Breast epithelium (tissue), 3 donors: ENCODE measurements around the gene SLC37A4.

ENCODE experiments used
- POLR2A ChIP-seq: fragments of 450-650 bp; IDR thresholded peaks from one replicate; pipeline ENCODE4 v1.6.1; 2016; ENCODE audit warnings: antibody characterized with exemption, mild to moderate bottlenecking, moderate library complexity
- POLR2AphosphoS5 ChIP-seq, 3 donors: sonication (generic); formaldehyde crosslinking; IDR thresholded peaks; one replicate each; pipeline ENCODE4 v1.6.1; 2017; ENCODE audit warnings: antibody characterized with exemption in 3 of 3
- TF ChIP-seq, protein P1 (sequence below), 3 donors: fragments of 450-650 bp; IDR thresholded peaks; one replicate each; pipeline ENCODE4 v1.5.1; 2016 to 2017; ENCODE audit warnings: antibody characterized with exemption in 3 of 3, mild to moderate bottlenecking in 3 of 3, moderate library complexity in 3 of 3

DNA sequence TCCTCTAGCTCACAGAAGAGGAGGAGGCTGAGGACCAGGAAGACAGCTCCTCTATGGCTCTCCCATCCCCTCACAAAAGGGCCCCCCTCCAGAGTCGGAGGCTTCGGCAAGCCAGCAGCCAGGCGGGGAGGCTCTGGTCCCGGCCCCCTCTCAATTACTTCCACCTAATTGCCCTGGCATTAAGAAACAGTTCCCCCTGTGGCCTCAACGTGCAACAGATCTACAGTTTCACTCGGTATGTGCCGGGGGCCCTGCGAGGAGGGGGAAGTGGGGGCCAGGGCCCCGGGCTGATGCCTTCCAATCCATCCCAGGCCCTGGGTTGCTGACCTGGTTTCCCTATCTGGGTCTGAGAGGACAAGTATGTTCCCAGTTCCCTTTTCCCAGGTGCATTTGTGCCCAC lies 51.2 kb downstream of the SLC37A4 start:
- TF ChIP-seq, protein P1, sequence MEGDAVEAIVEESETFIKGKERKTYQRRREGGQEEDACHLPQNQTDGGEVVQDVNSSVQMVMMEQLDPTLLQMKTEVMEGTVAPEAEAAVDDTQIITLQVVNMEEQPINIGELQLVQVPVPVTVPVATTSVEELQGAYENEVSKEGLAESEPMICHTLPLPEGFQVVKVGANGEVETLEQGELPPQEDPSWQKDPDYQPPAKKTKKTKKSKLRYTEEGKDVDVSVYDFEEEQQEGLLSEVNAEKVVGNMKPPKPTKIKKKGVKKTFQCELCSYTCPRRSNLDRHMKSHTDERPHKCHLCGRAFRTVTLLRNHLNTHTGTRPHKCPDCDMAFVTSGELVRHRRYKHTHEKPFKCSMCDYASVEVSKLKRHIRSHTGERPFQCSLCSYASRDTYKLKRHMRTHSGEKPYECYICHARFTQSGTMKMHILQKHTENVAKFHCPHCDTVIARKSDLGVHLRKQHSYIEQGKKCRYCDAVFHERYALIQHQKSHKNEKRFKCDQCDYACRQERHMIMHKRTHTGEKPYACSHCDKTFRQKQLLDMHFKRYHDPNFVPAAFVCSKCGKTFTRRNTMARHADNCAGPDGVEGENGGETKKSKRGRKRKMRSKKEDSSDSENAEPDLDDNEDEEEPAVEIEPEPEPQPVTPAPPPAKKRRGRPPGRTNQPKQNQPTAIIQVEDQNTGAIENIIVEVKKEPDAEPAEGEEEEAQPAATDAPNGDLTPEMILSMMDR (IDR thresholded peaks at IDR 0.05), result no peak
- TF ChIP-seq POLR2A (no peak), POLR2AphosphoS5 (IDR thresholded peaks at IDR 0.05) (no peak)
